SK-N-SH (cell line): ENCODE measurements around the gene AMACR. TPM values are rescaled to one million over a fixed set of nuclear protein-coding genes. Genes with fewer than 3 reads are reported as not detected.

Experiments used
- CTCF ChIA-PET: fragments of 300-600, 350-600 bp; formaldehyde crosslinking; extraction: SDS; loops from one replicate; lab custom pipeline; 2021; lab: Yijun Ruan, JAX
- POLR2A ChIA-PET: fragments of 350-600 bp; sonication (Branson Sonifier 250); formaldehyde crosslinking; extraction: SDS; loops from one replicate; lab custom pipeline; 2020; ENCODE audit warnings: antibody characterized with exemption, inconsistent platforms; lab: Yijun Ruan, JAX
- DNase-seq: peaks from one replicate; pipeline ENCODE4 v3.0.0; 2012
- H2AFZ ChIP-seq: fragments of 200-600 bp; sonication (generic); 2 replicates; pipeline ENCODE4 v1.8.1; 2016; ENCODE audit warnings: antibody characterized with exemption, mild to moderate bottlenecking, low read depth
- H3F3A ChIP-seq: fragments of 200-600 bp; sonication (generic); replicated peaks from 2 replicates; pipeline ENCODE3; 2016; ENCODE audit warnings: antibody characterized with exemption, mild to moderate bottlenecking; ENCODE audit not compliant: insufficient read depth
- H3K27ac ChIP-seq, 2 experiments: fragments of 200-500 bp in 1 of 2; fragments of 200-600 bp in 1 of 2; sonication (Bioruptor generic) in 1 of 2; sonication (generic), shearing (Covaris generic) in 1 of 2; 2 replicates each; pipeline versions ENCODE4 v1.5.1 to v1.6.1; 2014 to 2016; ENCODE audit warnings: low read depth in 2 of 2, inconsistent platforms in 1 of 2, low read length in 1 of 2, mild to moderate bottlenecking in 1 of 2, mixed read lengths in 1 of 2
- H3K27me3 ChIP-seq: fragments of 200-600 bp; sonication (generic), shearing (Covaris generic); 2 replicates; pipeline ENCODE4 v1.6.1; 2016; ENCODE audit warnings: mixed run types; ENCODE audit not compliant: insufficient read depth
- H3K36me3 ChIP-seq, 2 experiments: fragments of 200-500 bp in 1 of 2; fragments of 200-600 bp in 1 of 2; sonication (Bioruptor generic) in 1 of 2; sonication (generic) in 1 of 2; replicated peaks in 1 of 2; 2 replicates each; pipeline versions ENCODE3 to v1.5.1; 2014 to 2016; ENCODE audit warnings: low read length in 1 of 2, mild to moderate bottlenecking in 1 of 2; ENCODE audit not compliant: insufficient read depth in 2 of 2, control insufficient read depth in 1 of 2
- H3K4me1 ChIP-seq, 2 experiments: fragments of 200-500 bp in 1 of 2; fragments of 200-600 bp in 1 of 2; sonication (Bioruptor generic) in 1 of 2; sonication (generic), shearing (Covaris generic) in 1 of 2; 2 replicates each; pipeline versions ENCODE4 v1.5.1 to v1.6.1; 2014 to 2016; ENCODE audit warnings: low read depth in 1 of 2, low read length in 1 of 2, mixed run types in 1 of 2; ENCODE audit not compliant: insufficient read depth in 2 of 2, control insufficient read depth in 1 of 2
- H3K4me2 ChIP-seq: fragments of 200-600 bp; sonication (generic), shearing (Covaris generic); 2 replicates; pipeline ENCODE4 v1.6.1; 2017; ENCODE audit warnings: mixed run types
- H3K4me3 ChIP-seq, 2 experiments: fragments of 200-500 bp in 1 of 2; fragments of 200-600 bp in 1 of 2; sonication (Bioruptor generic) in 1 of 2; sonication (generic), shearing (Covaris generic) in 1 of 2; 2 replicates each; pipeline versions ENCODE4 v1.5.1 to v1.8.1; 2014 to 2016; ENCODE audit warnings: low read depth in 2 of 2, inconsistent platforms in 1 of 2, low read length in 1 of 2, mild to moderate bottlenecking in 1 of 2, mixed read lengths in 1 of 2, moderate library complexity in 1 of 2
- H3K79me2 ChIP-seq: fragments of 200-600 bp; sonication (generic); 2 replicates; pipeline ENCODE4 v1.8.1; 2017; ENCODE audit warnings: mild to moderate bottlenecking; ENCODE audit not compliant: insufficient read depth
- H3K9ac ChIP-seq: fragments of 200-600 bp; sonication (generic); 2 replicates; pipeline ENCODE4 v1.6.1; 2017; ENCODE audit warnings: mixed run types
- H3K9me2 ChIP-seq: fragments of 200-600 bp; sonication (generic); 2 replicates; pipeline ENCODE4 v1.6.1; 2017; ENCODE audit warnings: mixed run types
- H3K9me3 ChIP-seq: fragments of 200-600 bp; sonication (generic); 2 replicates; pipeline ENCODE4 v1.6.1; 2017; ENCODE audit warnings: mixed run types, mild to moderate bottlenecking, moderate library complexity
- H4K20me1 ChIP-seq: fragments of 200-600 bp; sonication (generic); 2 replicates; pipeline ENCODE4 v1.6.1; 2017; ENCODE audit warnings: mild to moderate bottlenecking, mixed run types; ENCODE audit not compliant: insufficient read depth
- ELF1 ChIP-seq: IDR thresholded peaks from 2 replicates; pipeline ENCODE4 v1.4.0; 2012
- EP300 ChIP-seq, 2 experiments: IDR thresholded peaks; 2 replicates each; pipeline versions ENCODE4 v1.4.0 to v1.6.1; 2012; ENCODE audit warnings: borderline replicate concordance in 1 of 2, low read depth in 1 of 2, low read length in 1 of 2
- FOSL2 ChIP-seq: IDR thresholded peaks from 2 replicates; pipeline ENCODE4 v1.4.0; 2012; ENCODE audit warnings: low read depth, mild to moderate bottlenecking, moderate library complexity, borderline replicate concordance
- FOXJ3 ChIP-seq: sonication (generic); formaldehyde crosslinking; IDR thresholded peaks from 2 replicates; pipeline ENCODE4 v1.5.1; 2020; ENCODE audit warnings: mild to moderate bottlenecking, missing genetic modification reagents
- FOXM1 ChIP-seq: IDR thresholded peaks from 2 replicates; pipeline ENCODE4 v1.4.0; 2012; ENCODE audit warnings: low read depth, mild to moderate bottlenecking
- MEF2A ChIP-seq: IDR thresholded peaks from 2 replicates; pipeline ENCODE4 v1.4.0; 2012; ENCODE audit warnings: low read depth, borderline replicate concordance
- MXI1 ChIP-seq: IDR thresholded peaks from 2 replicates; pipeline ENCODE4 v1.6.1; 2012; ENCODE audit warnings: mild to moderate bottlenecking, low read depth, low read length, improper control_type of control experiment
- NFIC ChIP-seq: IDR thresholded peaks from 2 replicates; pipeline ENCODE4 v1.4.0; 2012; ENCODE audit warnings: borderline replicate concordance
- RAD21 ChIP-seq: IDR thresholded peaks from 2 replicates; pipeline ENCODE4 v1.6.1; 2012; ENCODE audit warnings: mild to moderate bottlenecking, low read length
- RFX5 ChIP-seq: IDR thresholded peaks from 2 replicates; pipeline ENCODE4 v1.6.1; 2012; ENCODE audit warnings: mild to moderate bottlenecking, improper control_type of control experiment, low read length
- RXRA ChIP-seq: IDR thresholded peaks from 2 replicates; pipeline ENCODE4 v1.4.0; 2012; ENCODE audit warnings: low read depth, mild to moderate bottlenecking, borderline replicate concordance
- TCF12 ChIP-seq: IDR thresholded peaks from 2 replicates; pipeline ENCODE4 v1.4.0; 2012
- YY1 ChIP-seq: IDR thresholded peaks from 2 replicates; pipeline ENCODE4 v1.4.0; 2012; ENCODE audit warnings: low read depth, mild to moderate bottlenecking
- WGBS: methylation state at CpG from one replicate; pipeline ENCODE4 v1.1.6; 2017; ENCODE audit warnings: low lambda C conversion rate; 5-methylcytosine and 5-hydroxymethylcytosine counted together
- polyA plus RNA-seq, 3 experiments: library from polyadenylated mRNA; depleted of rRNA; stranded (reverse); fragments of >200 nt; gene quantifications; 2 replicates each; pipeline ENCODE4 v1.2.3, GENCODE V29; 2012
- TF ChIP-seq, protein P1 (sequence below): IDR thresholded peaks from 2 replicates; pipeline ENCODE4; 2012
- TF ChIP-seq, protein P2 (sequence below): IDR thresholded peaks from 2 replicates; pipeline ENCODE4 v1.4.0; 2012; ENCODE audit warnings: low read depth
- TF ChIP-seq, protein P3 (sequence below): fragments of 150-350 bp; IDR thresholded peaks from 2 replicates; pipeline ENCODE4 v1.6.1; 2016; ENCODE audit warnings: mild to moderate bottlenecking, low read depth, low read length
- TF ChIP-seq, protein P4 (sequence below): fragments of 150-350 bp; IDR thresholded peaks from 2 replicates; pipeline ENCODE4 v1.6.1; 2017; ENCODE audit warnings: antibody characterized with exemption, low read length, low read depth, borderline replicate concordance
- TF ChIP-seq, protein P5 (sequence below): IDR thresholded peaks from 2 replicates; pipeline ENCODE4 v1.4.0; 2012; ENCODE audit warnings: low read depth, borderline replicate concordance
- TF ChIP-seq, protein P6 (sequence below): IDR thresholded peaks from 2 replicates; pipeline ENCODE4 v1.6.1; 2012; ENCODE audit warnings: mild to moderate bottlenecking, low read depth, low read length, moderate library complexity
- TF ChIP-seq, protein P7 (sequence below): fragments of 200-600 bp; sonication (generic); IDR thresholded peaks from 2 replicates; pipeline ENCODE4 v1.6.1; 2017; ENCODE audit warnings: antibody characterized with exemption, mild to moderate bottlenecking, moderate library complexity

AMACR gene
- polyA plus RNA-seq, 1 of the 3 experiments (the other 2 are of a cell fraction), result 11.8 TPM

DNA sequence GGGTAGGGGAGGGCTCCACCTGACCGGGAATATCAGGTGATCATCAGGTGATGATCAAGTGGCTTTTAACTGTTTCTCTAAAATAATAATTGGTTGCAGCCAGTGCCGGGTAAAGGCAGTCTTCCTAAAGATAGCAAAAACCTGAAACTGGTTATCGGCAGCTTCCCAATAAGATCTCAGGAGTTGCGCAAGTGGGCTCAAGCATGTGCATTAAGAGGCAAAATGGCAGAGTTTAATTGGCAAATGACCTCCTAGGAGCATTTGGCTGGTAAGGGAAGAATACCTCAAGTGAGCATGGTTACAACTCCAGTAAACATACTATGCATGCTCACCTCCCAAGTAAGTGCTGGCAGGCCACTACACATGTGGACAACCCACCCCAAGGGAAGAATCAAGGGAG, 31.0 kb upstream of the AMACR start:
- CTCF ChIA-PET, result no interaction called here
- Histone ChIP-seq H3K79me2 (no peaks in the 10 kb centered on the region), H3K9me2 (no peaks in the 10 kb centered on the region), H3K36me3 (peaks cover 0 to 3% of the 10 kb centered on the region in 2 experiments), H3F3A (no peaks in the 10 kb centered on the region)
- TF ChIP-seq FOXM1 (no peak), YY1 (no peak), EP300 (IDR thresholded peaks at IDR 0.05; ENCODE audit: borderline replicate concordance in 1 of 2, low read depth in 1 of 2, low read length in 1 of 2) (no peak), MXI1 (no peak), FOXJ3 (CRISPR knock-in tag) (no peak), RFX5 (no peak), RAD21 (no peak), MEF2A (no peak), RXRA (no peak)
- TF ChIP-seq, protein P1, sequence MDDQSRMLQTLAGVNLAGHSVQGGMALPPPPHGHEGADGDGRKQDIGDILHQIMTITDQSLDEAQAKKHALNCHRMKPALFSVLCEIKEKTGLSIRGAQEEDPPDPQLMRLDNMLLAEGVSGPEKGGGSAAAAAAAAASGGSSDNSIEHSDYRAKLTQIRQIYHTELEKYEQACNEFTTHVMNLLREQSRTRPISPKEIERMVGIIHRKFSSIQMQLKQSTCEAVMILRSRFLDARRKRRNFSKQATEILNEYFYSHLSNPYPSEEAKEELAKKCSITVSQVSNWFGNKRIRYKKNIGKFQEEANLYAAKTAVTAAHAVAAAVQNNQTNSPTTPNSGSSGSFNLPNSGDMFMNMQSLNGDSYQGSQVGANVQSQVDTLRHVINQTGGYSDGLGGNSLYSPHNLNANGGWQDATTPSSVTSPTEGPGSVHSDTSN, result no peak
- TF ChIP-seq, protein P2, sequence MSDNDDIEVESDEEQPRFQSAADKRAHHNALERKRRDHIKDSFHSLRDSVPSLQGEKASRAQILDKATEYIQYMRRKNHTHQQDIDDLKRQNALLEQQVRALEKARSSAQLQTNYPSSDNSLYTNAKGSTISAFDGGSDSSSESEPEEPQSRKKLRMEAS, result no peak
- TF ChIP-seq, protein P3, sequence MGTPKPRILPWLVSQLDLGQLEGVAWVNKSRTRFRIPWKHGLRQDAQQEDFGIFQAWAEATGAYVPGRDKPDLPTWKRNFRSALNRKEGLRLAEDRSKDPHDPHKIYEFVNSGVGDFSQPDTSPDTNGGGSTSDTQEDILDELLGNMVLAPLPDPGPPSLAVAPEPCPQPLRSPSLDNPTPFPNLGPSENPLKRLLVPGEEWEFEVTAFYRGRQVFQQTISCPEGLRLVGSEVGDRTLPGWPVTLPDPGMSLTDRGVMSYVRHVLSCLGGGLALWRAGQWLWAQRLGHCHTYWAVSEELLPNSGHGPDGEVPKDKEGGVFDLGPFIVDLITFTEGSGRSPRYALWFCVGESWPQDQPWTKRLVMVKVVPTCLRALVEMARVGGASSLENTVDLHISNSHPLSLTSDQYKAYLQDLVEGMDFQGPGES, result no peak
- TF ChIP-seq, all 33 proteins: peak for 0
- no peaks in the 10 kb centered on the region for H4K20me1 ChIP-seq
- no peak overlapping the region for H3K4me3 ChIP-seq
- no peak overlapping the region for H2AFZ ChIP-seq
- H3K27ac ChIP-seq, result no peak overlapping the region
- 100% methylated on average over 4 of the region's 4 CpGs for WGBS
- H3K27me3 ChIP-seq, result no peaks in the 10 kb centered on the region
- no peak overlapping the region for H3K4me2 ChIP-seq
- H3K9ac ChIP-seq, result no peak overlapping the region
- H3K9me3 ChIP-seq, result no peaks in the 10 kb centered on the region
- H3K4me1 ChIP-seq, result no peaks in the 10 kb centered on the region
- DNase-seq, result no peak
- POLR2A ChIA-PET, result no interaction called here

DNA sequence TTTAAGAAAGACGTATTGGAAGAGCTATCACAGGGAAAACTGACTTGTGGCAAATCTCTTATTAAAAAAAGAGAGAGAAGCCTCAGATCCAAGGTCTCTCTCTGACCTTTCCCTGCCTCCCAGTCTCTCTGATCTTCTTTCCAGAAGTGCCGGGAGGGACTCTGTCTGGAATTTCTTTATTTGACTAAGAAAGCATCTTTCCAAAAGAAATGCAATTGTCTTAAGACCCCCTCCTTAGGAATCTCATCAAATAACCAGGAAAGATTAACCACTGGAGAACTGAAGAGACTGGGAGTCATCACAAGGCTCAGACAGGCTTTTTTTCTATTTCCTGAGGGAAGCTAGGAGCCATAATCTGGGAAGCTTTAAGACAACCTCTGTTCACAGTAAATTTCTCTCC, 30.5 kb upstream of the AMACR start:
- H2AFZ ChIP-seq, result no peak overlapping the region
- H3K9me2 ChIP-seq, result no peaks in the 10 kb centered on the region
- H3K79me2 ChIP-seq, result no peaks in the 10 kb centered on the region
- H4K20me1 ChIP-seq, result no peaks in the 10 kb centered on the region
- no peaks in the 10 kb centered on the region for H3K9me3 ChIP-seq
- CTCF ChIA-PET, result no interaction called here
- H3K27me3 ChIP-seq, result no peaks in the 10 kb centered on the region
- no peak overlapping the region for H3K27ac ChIP-seq
- H3K4me3 ChIP-seq, result no peak overlapping the region
- no peaks in the 10 kb centered on the region for H3K4me1 ChIP-seq
- H3F3A ChIP-seq, result no peaks in the 10 kb centered on the region
- POLR2A ChIA-PET, result no interaction called here
- no peak overlapping the region for H3K4me2 ChIP-seq
- H3K36me3 ChIP-seq, result peaks cover 0 to 3% of the 10 kb centered on the region in 2 experiments
- no peak overlapping the region for H3K9ac ChIP-seq
- no peak for DNase-seq
- 80% methylated on average over 2 of the region's 2 CpGs for WGBS
- TF ChIP-seq MEF2A (no peak), RFX5 (no peak), TCF12 (no peak), NFIC (no peak), FOXM1 (no peak), ELF1 (no peak), FOSL2 (no peak)
- TF ChIP-seq, protein P4, sequence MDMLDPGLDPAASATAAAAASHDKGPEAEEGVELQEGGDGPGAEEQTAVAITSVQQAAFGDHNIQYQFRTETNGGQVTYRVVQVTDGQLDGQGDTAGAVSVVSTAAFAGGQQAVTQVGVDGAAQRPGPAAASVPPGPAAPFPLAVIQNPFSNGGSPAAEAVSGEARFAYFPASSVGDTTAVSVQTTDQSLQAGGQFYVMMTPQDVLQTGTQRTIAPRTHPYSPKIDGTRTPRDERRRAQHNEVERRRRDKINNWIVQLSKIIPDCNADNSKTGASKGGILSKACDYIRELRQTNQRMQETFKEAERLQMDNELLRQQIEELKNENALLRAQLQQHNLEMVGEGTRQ, result no peak
- TF ChIP-seq, protein P5, sequence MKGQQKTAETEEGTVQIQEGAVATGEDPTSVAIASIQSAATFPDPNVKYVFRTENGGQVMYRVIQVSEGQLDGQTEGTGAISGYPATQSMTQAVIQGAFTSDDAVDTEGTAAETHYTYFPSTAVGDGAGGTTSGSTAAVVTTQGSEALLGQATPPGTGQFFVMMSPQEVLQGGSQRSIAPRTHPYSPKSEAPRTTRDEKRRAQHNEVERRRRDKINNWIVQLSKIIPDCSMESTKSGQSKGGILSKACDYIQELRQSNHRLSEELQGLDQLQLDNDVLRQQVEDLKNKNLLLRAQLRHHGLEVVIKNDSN, result no peak
- TF ChIP-seq, protein P6, sequence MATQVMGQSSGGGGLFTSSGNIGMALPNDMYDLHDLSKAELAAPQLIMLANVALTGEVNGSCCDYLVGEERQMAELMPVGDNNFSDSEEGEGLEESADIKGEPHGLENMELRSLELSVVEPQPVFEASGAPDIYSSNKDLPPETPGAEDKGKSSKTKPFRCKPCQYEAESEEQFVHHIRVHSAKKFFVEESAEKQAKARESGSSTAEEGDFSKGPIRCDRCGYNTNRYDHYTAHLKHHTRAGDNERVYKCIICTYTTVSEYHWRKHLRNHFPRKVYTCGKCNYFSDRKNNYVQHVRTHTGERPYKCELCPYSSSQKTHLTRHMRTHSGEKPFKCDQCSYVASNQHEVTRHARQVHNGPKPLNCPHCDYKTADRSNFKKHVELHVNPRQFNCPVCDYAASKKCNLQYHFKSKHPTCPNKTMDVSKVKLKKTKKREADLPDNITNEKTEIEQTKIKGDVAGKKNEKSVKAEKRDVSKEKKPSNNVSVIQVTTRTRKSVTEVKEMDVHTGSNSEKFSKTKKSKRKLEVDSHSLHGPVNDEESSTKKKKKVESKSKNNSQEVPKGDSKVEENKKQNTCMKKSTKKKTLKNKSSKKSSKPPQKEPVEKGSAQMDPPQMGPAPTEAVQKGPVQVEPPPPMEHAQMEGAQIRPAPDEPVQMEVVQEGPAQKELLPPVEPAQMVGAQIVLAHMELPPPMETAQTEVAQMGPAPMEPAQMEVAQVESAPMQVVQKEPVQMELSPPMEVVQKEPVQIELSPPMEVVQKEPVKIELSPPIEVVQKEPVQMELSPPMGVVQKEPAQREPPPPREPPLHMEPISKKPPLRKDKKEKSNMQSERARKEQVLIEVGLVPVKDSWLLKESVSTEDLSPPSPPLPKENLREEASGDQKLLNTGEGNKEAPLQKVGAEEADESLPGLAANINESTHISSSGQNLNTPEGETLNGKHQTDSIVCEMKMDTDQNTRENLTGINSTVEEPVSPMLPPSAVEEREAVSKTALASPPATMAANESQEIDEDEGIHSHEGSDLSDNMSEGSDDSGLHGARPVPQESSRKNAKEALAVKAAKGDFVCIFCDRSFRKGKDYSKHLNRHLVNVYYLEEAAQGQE, result no peak
- TF ChIP-seq, protein P7, sequence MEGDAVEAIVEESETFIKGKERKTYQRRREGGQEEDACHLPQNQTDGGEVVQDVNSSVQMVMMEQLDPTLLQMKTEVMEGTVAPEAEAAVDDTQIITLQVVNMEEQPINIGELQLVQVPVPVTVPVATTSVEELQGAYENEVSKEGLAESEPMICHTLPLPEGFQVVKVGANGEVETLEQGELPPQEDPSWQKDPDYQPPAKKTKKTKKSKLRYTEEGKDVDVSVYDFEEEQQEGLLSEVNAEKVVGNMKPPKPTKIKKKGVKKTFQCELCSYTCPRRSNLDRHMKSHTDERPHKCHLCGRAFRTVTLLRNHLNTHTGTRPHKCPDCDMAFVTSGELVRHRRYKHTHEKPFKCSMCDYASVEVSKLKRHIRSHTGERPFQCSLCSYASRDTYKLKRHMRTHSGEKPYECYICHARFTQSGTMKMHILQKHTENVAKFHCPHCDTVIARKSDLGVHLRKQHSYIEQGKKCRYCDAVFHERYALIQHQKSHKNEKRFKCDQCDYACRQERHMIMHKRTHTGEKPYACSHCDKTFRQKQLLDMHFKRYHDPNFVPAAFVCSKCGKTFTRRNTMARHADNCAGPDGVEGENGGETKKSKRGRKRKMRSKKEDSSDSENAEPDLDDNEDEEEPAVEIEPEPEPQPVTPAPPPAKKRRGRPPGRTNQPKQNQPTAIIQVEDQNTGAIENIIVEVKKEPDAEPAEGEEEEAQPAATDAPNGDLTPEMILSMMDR, result no peak
